Activated CD4-positive, alpha-beta T cell treated with anti-CD3 and anti-CD28 coated beads, Interleukin-2, amount 50 U/mL, for 4 hours (primary cell): Measurements from ENCODE around the gene COL5A2.

Experiments used
- DNase-seq, 2 experiments: peaks; one replicate each; pipeline ENCODE4 v3.0.0-alpha.2; 2020

Gene COL5A2

GRCh38 chr2:189147361-189147760 is 32.2 kb downstream of the COL5A2 start:
- DNase-seq, result no peak

GRCh38 chr2:189146553-189146952 is 33.0 kb downstream of the COL5A2 start:
- no peak for DNase-seq

GRCh38 chr2:189144700-189145211 is 34.8 kb downstream of the COL5A2 start:
- DNase-seq, result no peak

- DNase-seq, result no peak
Observed at GRCh38 chr2:189143925-189144324, 35.6 kb downstream of the COL5A2 start.

GRCh38 chr2:189142893-189143759 is 36.4 kb downstream of the COL5A2 start:
- peak; percentile 20 to 23 for DNase-seq

GRCh38 chr2:189138800-189139199 is 40.8 kb downstream of the COL5A2 start:
- DNase-seq, result no peak

- no peak for DNase-seq
Observed at GRCh38 chr2:189137519-189137918, 42.0 kb downstream of the COL5A2 start.

GRCh38 chr2:189134485-189134884 is 45.1 kb downstream of the COL5A2 start:
- DNase-seq, result no peak

GRCh38 chr2:189131991-189132390 is 47.6 kb downstream of the COL5A2 start:
- DNase-seq, result no peak

- no peak for DNase-seq
Observed at GRCh38 chr2:189129971-189130370, 49.6 kb downstream of the COL5A2 start.

- no peak for DNase-seq
Observed at GRCh38 chr2:189128970-189129369, 50.6 kb downstream of the COL5A2 start.

- no peak for DNase-seq
Observed at GRCh38 chr2:189127756-189128155, 51.8 kb downstream of the COL5A2 start.

GRCh38 chr2:189125195-189125594 is 54.4 kb downstream of the COL5A2 start:
- no peak for DNase-seq

GRCh38 chr2:189124175-189124574 is 55.4 kb downstream of the COL5A2 start:
- DNase-seq, result no peak

GRCh38 chr2:189118386-189118785 is 61.2 kb downstream of the COL5A2 start:
- no peak for DNase-seq

GRCh38 chr2:189116979-189117378 is 62.6 kb downstream of the COL5A2 start:
- DNase-seq, result no peak

- no peak for DNase-seq
Observed at GRCh38 chr2:189116087-189116486, 63.5 kb downstream of the COL5A2 start.

- no peak for DNase-seq
Observed at GRCh38 chr2:189115126-189115525, 64.4 kb downstream of the COL5A2 start.

GRCh38 chr2:189113963-189114362 is 65.6 kb downstream of the COL5A2 start:
- no peak for DNase-seq

GRCh38 chr2:189111063-189111715 is 68.4 kb downstream of the COL5A2 start:
- no peak for DNase-seq

GRCh38 chr2:189109921-189110397 is 69.6 kb downstream of the COL5A2 start:
- no peak for DNase-seq

- no peak for DNase-seq
Observed at GRCh38 chr2:189104934-189105333, 74.6 kb downstream of the COL5A2 start.

- no peak for DNase-seq
Observed at GRCh38 chr2:189102735-189103134, 76.8 kb downstream of the COL5A2 start.

GRCh38 chr2:189097934-189098333 is 81.6 kb downstream of the COL5A2 start:
- no peak for DNase-seq
